Activated naive CD8-positive, alpha-beta T cell treated with anti-CD3 and anti-CD28 coated beads, Interleukin-2, amount 50 U/mL, for 24 hours (primary cell): ENCODE results near the gene NT5C1A.

Experiments
- ATAC-seq: fragments of 150-1000 bp; cut with Tn5 transposase; one replicate; pipeline ENCODE4 v1.10.0; 2021
- DNase-seq: peaks from one replicate; pipeline ENCODE4 v3.0.0; 2021
- H3K27ac Mint-ChIP-seq: one replicate; pipeline ENCODE4 v1.8.0; 2021; ENCODE audit warnings: mild to moderate bottlenecking, mixed read lengths
- H3K27me3 Mint-ChIP-seq: one replicate; pipeline ENCODE4 v1.8.0; 2021; ENCODE audit warnings: mixed read lengths
- H3K36me3 Mint-ChIP-seq: one replicate; pipeline ENCODE4 v1.8.0; 2021; ENCODE audit warnings: low read depth, mixed read lengths
- H3K4me1 Mint-ChIP-seq: one replicate; pipeline ENCODE4 v1.8.0; 2021; ENCODE audit warnings: mixed read lengths
- H3K4me3 Mint-ChIP-seq: one replicate; pipeline ENCODE4 v1.8.0; 2021; ENCODE audit warnings: mild to moderate bottlenecking, moderate library complexity, mixed read lengths
- H3K9me3 Mint-ChIP-seq: one replicate; pipeline ENCODE4 v1.8.0; 2021; ENCODE audit warnings: mixed read lengths

The NT5C1A gene

DNA sequence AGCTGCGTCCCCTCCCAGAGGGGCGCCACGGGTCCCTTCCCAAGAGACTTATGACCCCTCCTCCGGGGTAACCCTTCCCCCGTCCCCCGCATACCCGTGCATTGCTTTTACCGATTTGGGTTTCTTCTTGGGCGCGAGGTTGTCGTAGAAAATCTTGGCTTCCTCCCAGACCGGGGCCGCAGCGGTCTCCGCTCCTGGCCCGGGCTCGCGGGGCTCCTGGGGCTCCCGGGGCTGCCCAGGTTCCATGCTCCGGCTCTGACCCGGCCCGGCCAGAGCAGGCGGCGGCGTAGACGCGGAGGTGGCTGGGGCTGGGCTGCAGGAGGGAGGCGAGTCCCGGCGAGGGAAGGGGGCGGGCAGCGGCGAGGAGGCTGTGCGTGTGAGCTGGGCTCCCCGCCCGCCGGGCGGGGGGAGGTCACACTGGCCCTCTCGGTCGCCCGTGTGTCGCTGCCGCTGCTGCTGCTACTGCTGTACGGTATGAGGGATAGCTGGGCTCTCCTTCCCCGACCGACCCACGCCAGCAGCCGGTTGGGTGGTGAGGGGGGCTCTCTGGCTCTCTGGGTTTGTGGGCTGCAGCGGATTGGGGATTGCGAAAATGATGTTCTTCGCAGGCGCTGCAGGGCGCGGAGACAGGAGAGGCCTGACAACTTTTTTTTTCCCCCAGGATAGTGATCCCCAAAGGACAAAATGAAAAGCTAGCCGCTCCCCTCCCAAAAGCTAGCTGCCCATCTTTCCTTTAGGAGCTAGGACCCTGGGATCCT is at the start of gene NT5C1A:
TSS of gene NT5C1A (minus strand) at position 315 of the 758 bp plus-strand sequence. CDS start at position 246, 69 bp downstream.
- Mint-ChIP-seq H3K27ac (no peak within 1 kb of the TSS), H3K4me3 (peak within 1 kb of the TSS; percentile 42), H3K4me1 (peaks cover 22% of the 10 kb centered on the region), H3K36me3 (no peaks in the 10 kb centered on the region), H3K27me3 (peaks cover 51% of the 10 kb centered on the region), H3K9me3 (no peaks in the 10 kb centered on the region)
- DNase-seq (peak; percentile 36), ATAC-seq (peak; percentile 31)

DNA sequence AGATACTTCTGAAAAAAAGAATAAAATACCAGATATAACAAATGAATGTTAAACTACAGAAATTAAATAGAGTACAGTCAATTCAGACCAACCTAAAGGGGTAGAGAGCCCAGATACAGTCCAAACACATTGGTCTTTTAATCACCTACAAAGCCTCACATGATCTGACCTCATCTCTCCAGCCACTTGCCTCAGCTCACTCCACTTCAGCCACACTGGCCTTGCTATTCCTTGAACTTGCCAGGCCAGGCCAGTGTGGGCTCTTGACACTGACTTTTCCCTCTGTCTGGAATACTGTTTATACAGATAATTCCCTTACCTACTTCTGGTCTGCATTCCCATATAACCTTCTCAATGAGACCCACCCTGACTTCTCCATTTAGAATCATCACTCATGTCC is 49.8 kb upstream of the NT5C1A start:
- DNase-seq (no peak), ATAC-seq (no peak)
- Mint-ChIP-seq H3K4me3 (no peak overlapping the region), H3K9me3 (no peaks in the 10 kb centered on the region), H3K36me3 (no peaks in the 10 kb centered on the region), H3K27me3 (peaks cover 47% of the 10 kb centered on the region), H3K27ac (no peak overlapping the region), H3K4me1 (peaks cover under 1% of the 10 kb centered on the region)

DNA sequence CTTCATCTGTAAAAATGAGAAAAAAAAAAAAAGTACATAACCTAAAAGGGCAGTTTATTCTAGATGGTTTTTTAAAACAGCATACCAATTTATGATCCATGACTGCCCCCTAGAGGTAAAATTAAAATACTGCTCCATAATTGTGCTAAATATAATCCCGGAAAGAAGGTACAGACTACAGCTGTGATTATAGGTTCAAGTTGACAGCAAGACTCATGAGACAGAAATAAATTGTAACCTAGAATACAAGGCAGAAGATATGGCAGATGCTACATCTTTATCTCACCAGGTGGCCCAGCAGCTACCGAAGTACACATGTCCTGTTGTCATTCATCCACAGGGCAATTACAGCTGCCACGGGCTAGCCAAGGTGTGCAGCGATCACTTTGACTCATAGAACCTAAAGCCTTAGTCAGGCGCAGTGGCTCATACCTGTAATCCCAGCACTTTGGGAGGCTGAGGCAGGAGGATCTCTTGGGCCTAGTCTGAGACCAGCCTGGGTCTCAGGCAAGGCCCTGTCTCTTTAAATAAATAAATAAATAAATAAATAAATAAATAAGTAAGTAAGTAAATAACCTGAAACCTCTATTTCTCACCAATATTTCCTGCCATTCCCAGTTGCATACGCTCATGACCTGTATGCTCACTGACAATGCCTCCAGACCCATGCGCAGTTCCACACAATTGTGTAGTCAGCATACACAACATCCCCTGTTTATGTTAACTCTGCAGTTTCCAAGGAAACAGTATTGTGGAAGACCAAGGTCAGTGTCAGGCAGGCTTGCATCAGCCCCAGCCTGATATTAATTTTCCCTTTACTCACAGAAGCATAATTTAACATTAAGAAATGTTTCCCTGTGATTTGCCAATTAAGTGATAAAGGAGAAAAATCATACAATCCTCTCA is 48.4 kb upstream of the NT5C1A start:
- Mint-ChIP-seq H3K27ac (no peak overlapping the region), H3K4me3 (no peak overlapping the region), H3K9me3 (no peaks in the 10 kb centered on the region), H3K27me3 (peaks cover 43% of the 10 kb centered on the region), H3K36me3 (no peaks in the 10 kb centered on the region), H3K4me1 (no peaks in the 10 kb centered on the region)
- peak; percentile 33 for ATAC-seq
- no peak for DNase-seq

DNA sequence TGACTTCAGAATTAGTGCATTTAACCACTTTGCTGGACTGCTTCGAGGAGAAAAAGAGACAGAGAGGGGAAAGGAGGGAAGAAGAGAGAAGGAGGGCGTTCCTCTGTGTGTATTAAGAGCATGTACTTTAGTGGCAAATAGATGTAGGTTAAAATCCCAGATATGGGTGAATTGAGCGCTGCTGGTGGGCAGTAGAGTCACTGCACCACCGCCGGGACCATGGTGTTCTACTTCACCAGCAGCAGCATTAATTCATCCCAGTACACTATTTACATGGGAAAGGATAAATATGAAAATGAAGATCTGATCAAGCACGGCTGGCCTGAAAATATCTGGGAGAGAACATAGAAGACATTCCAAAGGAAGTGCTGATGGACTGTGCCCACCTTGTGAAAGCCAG is 45.9 kb upstream of the NT5C1A start:
- ATAC-seq (no peak), DNase-seq (no peak)
- H3K27ac Mint-ChIP-seq = no peak overlapping the region
- no peaks in the 10 kb centered on the region for H3K36me3 Mint-ChIP-seq
- no peaks in the 10 kb centered on the region for H3K9me3 Mint-ChIP-seq
- no peaks in the 10 kb centered on the region for H3K4me1 Mint-ChIP-seq
- H3K27me3 Mint-ChIP-seq = peaks cover 31% of the 10 kb centered on the region
- H3K4me3 Mint-ChIP-seq = no peak overlapping the region

DNA sequence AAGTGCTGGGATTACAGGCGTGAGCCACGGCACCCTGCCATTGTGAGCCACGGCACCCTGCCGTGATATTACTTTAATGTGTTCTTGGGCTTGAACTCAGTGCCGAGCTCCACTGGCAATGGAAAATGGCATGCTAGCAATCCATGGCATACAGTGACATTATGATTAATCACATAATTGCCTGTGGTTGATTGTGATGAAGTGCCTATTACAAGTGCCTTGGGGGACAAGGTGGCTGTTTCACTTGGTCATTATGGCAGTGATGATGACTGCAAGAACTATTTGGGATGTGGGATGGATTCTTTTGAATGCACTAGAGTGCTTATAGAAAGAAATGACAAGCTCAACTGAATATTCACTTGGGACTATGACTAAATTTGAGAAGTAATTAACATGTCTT is 41.6 kb upstream of the NT5C1A start:
- H3K4me3 Mint-ChIP-seq = no peak overlapping the region
- DNase-seq (no peak), ATAC-seq (no peak)
- no peaks in the 10 kb centered on the region for H3K4me1 Mint-ChIP-seq
- no peaks in the 10 kb centered on the region for H3K36me3 Mint-ChIP-seq
- no peak overlapping the region for H3K27ac Mint-ChIP-seq
- no peaks in the 10 kb centered on the region for H3K9me3 Mint-ChIP-seq
- peaks cover 20% of the 10 kb centered on the region for H3K27me3 Mint-ChIP-seq

DNA sequence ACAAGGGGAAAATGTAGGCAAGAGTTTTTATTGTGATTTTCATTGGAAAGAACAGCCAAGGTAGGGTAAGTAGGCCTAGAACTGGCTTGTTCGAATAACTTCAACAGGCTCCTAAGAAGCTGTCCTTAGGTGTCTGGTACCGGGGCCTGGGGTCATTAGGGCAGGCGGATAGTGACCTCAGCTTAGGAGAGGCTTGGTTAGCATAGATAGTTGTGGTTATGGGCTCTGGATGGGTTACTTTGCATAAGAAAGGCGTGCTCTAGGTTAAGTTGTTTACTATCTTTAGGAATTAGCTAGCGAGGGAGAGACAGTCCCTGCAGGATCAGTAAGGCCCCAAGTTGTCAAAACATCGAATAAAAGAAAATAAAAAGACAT is 40.0 kb upstream of the NT5C1A start:
- H3K9me3 Mint-ChIP-seq = no peaks in the 10 kb centered on the region
- no peak for DNase-seq
- H3K27ac Mint-ChIP-seq = no peak overlapping the region
- no peaks in the 10 kb centered on the region for H3K36me3 Mint-ChIP-seq
- H3K4me1 Mint-ChIP-seq = no peaks in the 10 kb centered on the region
- ATAC-seq = no peak
- no peak overlapping the region for H3K4me3 Mint-ChIP-seq
- peaks cover 8% of the 10 kb centered on the region for H3K27me3 Mint-ChIP-seq

DNA sequence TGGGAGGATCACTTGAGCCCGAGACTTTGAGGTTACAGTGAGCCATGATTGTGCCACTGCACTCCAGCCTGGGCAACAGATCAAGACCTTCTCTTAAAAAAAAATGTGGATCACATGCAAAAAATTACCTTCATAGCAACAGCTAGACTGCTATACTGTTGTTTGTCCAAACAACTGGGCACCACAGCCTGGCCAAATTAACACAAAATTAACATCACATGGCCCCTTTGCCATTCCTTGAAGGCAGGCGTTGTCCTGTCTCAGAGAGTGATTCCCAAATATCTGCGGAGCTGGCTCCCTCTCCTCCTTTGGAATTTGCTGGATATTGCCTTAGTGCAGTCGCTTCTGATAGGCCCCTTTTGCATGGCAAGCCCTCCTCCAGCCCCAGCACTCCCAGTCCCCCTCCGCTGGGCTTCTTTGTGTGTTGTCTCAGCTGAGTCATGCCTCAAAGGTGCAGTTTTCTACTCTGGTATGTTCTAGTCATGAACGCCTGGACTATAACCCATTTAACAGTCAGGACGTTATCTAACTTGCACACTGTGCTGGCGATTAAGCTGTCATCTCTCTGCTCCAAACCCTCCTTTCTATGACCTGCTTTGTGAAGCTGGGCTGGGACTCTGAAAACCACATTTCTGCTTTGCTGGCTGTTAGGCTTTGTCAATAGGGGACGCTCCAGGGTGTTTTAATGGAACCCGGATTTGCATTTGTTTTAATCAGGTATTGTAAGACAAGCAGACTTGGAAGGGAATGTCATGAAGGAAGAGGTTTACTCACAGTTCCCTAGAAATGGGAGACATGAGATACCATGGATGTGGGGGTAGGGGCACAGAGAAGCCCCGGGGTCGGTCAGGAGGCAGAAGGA is 39.4 kb upstream of the NT5C1A start:
- H3K36me3 Mint-ChIP-seq = no peaks in the 10 kb centered on the region
- no peaks in the 10 kb centered on the region for H3K4me1 Mint-ChIP-seq
- no peak overlapping the region for H3K4me3 Mint-ChIP-seq
- no peaks in the 10 kb centered on the region for H3K9me3 Mint-ChIP-seq
- ATAC-seq (no peak), DNase-seq (no peak)
- no peak overlapping the region for H3K27ac Mint-ChIP-seq
- H3K27me3 Mint-ChIP-seq = peaks cover 2% of the 10 kb centered on the region

DNA sequence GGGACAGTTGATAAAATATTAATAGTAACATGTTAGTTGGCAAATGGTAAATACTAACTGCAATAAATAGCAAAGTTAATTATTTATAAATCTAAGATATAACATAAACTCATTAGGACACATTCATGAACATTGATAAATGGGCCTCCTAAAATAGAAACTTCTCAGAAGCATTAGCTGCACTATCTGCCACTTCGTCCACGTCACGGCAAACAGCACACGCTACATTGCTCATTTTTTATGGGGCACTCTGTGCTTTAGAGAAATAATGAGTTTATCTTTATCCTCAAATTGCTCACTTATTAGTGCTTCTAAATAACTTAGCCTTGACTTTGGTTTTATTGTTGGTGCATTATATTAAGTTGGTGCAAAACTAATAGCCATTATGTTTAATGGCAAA is 35.6 kb upstream of the NT5C1A start:
- no peak overlapping the region for H3K4me3 Mint-ChIP-seq

DNA sequence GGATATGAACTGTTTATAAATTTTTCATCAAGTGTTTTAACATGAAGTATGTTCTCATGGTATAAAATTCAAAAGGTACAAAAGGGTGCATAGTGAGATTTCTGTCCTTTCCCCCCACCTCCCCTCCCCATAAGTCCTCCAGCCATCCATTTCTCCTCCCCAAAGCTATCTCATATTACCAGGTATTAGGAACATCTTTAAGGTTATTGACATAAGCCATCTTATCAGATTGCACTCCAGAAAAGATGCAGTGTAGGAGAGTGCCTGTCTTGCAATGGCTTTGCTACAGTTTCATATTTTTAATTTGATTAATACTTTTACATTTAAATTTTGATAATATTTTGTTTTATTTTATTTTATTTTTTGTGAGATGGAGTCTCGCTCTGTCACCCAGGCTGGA is 32.9 kb upstream of the NT5C1A start:
- H3K27ac Mint-ChIP-seq = no peak overlapping the region
- H3K4me1 Mint-ChIP-seq = no peaks in the 10 kb centered on the region
- ATAC-seq (no peak), DNase-seq (no peak)
- no peaks in the 10 kb centered on the region for H3K9me3 Mint-ChIP-seq
- H3K4me3 Mint-ChIP-seq = no peak overlapping the region
- no peaks in the 10 kb centered on the region for H3K36me3 Mint-ChIP-seq
- H3K27me3 Mint-ChIP-seq = peaks cover 9% of the 10 kb centered on the region

More for the DNA sequence above, 35.6 kb upstream of the NT5C1A start:
- Mint-ChIP-seq H3K27ac (no peak overlapping the region), H3K4me1 (no peaks in the 10 kb centered on the region), H3K27me3 (no peaks in the 10 kb centered on the region), H3K9me3 (no peaks in the 10 kb centered on the region), H3K36me3 (no peaks in the 10 kb centered on the region)
- no peak for DNase-seq
- no peak for ATAC-seq

DNA sequence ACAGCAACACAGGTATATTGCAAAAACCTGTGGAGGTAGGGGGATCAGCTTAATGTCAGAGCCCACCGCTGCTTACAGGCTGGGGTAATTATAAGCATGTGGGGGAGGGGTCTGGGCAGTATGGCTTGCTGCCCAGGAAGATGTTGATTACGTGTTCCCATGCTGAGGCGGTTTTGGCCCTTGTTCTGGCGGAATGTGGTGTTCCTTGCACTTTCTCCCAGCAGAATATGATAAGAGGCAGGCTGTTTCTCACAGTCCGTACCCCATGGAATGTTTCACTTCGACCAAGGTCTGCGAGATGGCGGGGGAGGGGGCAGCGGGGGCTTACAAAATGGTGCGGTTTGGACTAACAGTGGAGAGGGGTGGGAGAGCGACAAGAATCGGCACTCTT is 29.1 kb upstream of the NT5C1A start:
- no peaks in the 10 kb centered on the region for H3K9me3 Mint-ChIP-seq
- ATAC-seq (no peak), DNase-seq (no peak)
- no peaks in the 10 kb centered on the region for H3K4me1 Mint-ChIP-seq
- H3K27ac Mint-ChIP-seq = no peak overlapping the region
- H3K36me3 Mint-ChIP-seq = no peaks in the 10 kb centered on the region
- no peak overlapping the region for H3K4me3 Mint-ChIP-seq
- H3K27me3 Mint-ChIP-seq = peaks cover 21% of the 10 kb centered on the region

DNA sequence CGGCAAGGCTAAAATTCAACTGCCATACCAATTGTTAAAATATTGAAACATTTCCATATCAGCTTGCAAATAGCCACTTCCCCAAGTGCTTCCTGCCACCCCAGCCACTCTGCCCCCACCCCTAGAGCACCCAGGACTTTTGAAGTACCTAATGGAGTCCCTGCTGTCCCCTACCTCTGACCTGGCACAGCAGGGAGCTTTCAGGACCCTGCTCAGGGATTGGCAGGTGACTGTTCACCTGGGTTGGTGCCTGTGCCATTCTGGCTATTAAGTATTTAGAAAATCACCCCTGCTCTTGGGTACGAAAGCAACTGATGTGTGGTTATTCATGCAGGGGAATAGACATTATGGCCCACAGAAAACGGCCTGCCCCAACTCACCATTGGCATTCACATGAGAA is 28.4 kb upstream of the NT5C1A start:
- DNase-seq (no peak), ATAC-seq (no peak)
- Mint-ChIP-seq H3K4me1 (no peaks in the 10 kb centered on the region), H3K9me3 (no peaks in the 10 kb centered on the region), H3K36me3 (no peaks in the 10 kb centered on the region), H3K27ac (no peak overlapping the region), H3K4me3 (no peak overlapping the region), H3K27me3 (peaks cover 24% of the 10 kb centered on the region)

DNA sequence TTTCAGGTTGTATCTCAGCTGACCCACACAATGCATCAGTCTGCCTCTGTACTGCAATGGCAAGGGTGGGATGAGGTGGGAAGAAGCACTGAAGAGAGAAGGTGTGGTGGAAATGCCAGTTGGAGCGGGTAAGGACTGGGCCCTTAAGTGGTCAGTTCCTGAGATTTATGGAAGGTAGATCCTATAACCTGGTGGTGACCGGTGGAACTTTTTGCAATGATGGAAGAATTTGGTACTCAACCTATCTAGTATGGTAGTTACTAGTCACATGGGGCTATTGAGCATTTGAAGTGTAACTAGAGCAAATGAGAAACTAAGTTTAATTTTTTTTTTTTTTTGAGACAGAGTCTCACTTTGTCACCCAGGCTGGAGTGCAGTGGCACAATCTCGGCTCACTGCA is 27.5 kb upstream of the NT5C1A start:
- H3K9me3 Mint-ChIP-seq = no peaks in the 10 kb centered on the region
- DNase-seq (no peak), ATAC-seq (no peak)
- H3K4me3 Mint-ChIP-seq = no peak overlapping the region
- H3K27me3 Mint-ChIP-seq = peaks cover 28% of the 10 kb centered on the region
- H3K36me3 Mint-ChIP-seq = no peaks in the 10 kb centered on the region
- peaks cover 9% of the 10 kb centered on the region for H3K4me1 Mint-ChIP-seq
- no peak overlapping the region for H3K27ac Mint-ChIP-seq

DNA sequence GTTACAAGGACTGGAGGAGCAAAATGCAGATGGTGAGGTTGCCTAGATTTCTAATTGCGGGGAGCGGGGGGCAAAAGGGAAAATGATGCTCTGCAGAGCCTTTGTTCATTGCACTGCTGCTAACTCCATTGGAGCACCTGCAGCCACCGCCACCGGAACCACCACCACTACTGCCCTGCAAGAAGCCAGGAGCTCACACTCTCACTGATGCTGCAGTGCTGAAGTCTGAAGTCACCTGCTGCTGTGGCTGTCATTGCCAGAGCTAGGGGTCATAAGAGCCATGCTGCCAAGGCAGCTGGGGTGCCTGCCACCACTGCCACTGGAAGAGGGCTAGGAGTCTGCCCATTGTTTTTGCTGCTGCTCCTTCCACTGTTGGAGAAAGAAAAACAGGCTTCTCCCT is 26.7 kb upstream of the NT5C1A start:
- H3K27me3 Mint-ChIP-seq = peaks cover 33% of the 10 kb centered on the region
- no peak overlapping the region for H3K27ac Mint-ChIP-seq
- DNase-seq = no peak
- H3K4me3 Mint-ChIP-seq = no peak overlapping the region
- H3K9me3 Mint-ChIP-seq = no peaks in the 10 kb centered on the region
- H3K4me1 Mint-ChIP-seq = peaks cover 13% of the 10 kb centered on the region
- no peak for ATAC-seq
- no peaks in the 10 kb centered on the region for H3K36me3 Mint-ChIP-seq

DNA sequence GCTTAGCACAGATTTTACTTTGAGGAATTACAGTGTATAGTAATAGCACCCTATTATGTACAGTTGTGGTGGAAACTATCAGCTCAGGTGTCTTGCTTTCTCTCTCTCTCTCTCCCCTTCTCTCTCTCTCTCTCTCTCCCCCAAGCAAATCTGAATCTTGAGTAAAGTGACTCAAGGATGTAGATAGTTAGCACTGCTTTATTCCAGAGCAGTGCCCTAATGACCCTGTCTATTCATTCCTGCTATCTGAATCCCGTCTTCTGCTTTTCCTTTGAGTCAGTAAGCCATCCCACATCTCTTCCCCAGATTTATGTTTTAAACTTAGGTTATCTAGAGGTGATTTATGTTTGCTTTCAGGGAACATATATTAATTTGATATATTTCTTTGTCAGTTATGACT is 24.5 kb upstream of the NT5C1A start:
- no peaks in the 10 kb centered on the region for H3K36me3 Mint-ChIP-seq
- H3K27me3 Mint-ChIP-seq = peaks cover 30% of the 10 kb centered on the region
- H3K27ac Mint-ChIP-seq = no peak overlapping the region
- H3K9me3 Mint-ChIP-seq = no peaks in the 10 kb centered on the region
- DNase-seq (no peak), ATAC-seq (no peak)
- peaks cover 26% of the 10 kb centered on the region for H3K4me1 Mint-ChIP-seq
- H3K4me3 Mint-ChIP-seq = no peak overlapping the region
